HG02981 (cell line): ENCODE results near the gene PIK3R5.

Experiments used
- ATAC-seq: cut with Tn5 transposase; IDR thresholded peaks from one replicate; pipeline ENCODE4 v1.9.1; 2021; ENCODE audit warnings: mild to moderate bottlenecking, moderate library complexity; ENCODE audit not compliant: unreplicated experiment

The PIK3R5 gene

DNA sequence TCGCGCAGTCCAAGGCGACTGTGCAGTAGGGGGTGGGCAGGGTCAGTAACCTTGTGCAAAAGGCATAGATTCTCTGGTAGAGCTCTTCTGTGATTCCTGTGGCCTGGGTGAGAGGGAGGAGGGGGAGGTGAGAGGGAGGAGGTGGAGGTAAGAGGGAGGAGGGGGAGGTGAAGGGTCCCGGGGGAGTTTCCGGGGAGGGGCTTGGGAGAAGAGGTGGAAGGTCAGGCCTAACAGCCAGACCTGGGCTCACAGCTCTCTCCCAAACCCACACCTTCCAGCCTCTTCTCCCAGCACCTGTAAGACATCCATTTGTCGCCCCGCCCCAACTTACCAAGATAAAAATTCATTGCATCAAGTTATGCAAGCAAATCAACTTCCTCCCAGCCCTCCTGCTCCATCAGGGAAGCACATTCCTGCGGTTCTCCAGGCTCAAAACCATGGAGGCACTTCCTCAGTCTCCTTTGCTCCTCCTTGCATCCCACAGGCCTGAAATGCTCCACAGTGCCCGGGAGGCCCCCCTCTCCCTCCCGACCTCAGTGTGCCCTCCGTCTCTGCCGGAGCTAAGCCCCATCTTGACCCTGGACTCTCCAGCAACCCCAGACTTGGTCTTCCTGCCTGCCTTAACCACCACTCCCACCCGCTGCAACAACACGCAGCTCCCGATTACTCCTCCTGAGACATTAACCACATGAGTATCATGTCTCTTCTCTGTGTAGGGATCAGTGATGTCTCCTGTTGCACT, 128.5 kb downstream of the PIK3R5 start:
- no peak for ATAC-seq

- no peak for ATAC-seq
These were observed 129.7 kb downstream of the PIK3R5 start for GRCh38 chr17:8835631-8836364.

DNA sequence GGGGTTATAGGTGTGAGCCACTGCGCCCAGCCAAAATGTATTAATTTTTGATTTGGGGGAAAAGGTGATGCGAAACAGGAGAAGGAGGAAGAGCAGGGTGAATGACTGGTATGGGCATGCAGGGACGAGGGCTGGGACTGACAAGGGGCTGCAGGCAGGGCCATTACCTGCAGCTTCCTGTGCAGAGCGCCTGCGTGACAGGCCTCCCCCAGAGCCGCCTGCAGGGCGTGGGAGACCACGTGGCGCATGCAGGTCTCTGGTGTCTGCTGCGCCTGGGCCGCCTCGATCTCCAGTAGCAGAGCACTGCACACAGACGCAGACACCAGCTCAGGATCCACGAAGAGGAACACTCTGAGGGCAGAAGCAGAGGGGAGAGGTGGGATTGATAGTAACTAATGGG, 130.4 kb downstream of the PIK3R5 start:
- ATAC-seq = no peak

- ATAC-seq = no peak
These were observed 132.7 kb downstream of the PIK3R5 start for GRCh38 chr17:8832711-8833352.

DNA sequence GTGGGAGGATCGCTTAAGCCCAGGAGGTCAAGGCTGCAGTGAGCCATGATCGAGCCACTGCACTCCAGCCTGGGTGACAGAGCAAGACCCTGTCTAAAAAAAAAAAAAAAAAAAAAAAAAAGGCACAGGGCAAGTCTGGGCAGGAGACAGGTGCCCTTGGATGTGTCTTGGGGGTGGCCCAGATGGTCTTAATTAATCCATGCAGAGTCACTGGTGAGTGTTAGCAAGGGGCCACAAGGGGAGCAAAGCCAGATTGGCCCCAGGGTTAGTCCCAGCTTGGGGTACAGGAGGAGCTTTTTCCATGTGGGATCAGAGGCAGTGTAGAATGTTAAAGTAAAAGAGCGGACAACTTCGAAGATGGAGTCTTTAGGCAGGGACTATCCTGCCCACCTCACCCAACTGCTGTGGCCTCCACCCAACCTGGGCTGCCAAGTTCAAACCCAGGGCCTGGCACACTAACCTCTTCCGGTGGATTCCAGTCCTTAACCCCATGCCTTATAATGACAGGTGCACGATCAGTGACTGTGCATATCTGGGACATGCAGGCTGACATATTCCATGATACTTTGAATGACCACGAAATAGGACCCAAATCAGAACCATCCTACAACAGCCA, 134.2 kb downstream of the PIK3R5 start:
- no peak for ATAC-seq

DNA sequence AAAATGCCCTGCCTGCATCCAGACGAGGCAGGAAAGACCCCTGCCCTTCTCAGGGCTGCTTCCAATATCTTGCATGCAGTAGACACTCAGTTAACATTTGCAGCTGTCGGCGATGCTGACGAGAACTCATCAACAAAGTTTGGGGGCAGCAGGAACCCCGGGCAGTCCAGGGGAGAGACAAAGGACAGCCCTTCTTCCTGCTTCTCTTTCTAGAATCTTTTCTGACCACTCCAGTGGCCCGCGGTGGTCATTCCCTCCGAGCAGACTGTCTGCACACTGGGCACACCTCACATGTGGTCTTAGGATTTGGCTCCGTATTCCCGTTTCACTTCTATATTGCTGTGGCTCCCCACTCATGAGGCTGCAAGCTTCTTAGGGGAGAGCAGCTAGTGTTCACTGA, 135.4 kb downstream of the PIK3R5 start:
- no peak for ATAC-seq

DNA sequence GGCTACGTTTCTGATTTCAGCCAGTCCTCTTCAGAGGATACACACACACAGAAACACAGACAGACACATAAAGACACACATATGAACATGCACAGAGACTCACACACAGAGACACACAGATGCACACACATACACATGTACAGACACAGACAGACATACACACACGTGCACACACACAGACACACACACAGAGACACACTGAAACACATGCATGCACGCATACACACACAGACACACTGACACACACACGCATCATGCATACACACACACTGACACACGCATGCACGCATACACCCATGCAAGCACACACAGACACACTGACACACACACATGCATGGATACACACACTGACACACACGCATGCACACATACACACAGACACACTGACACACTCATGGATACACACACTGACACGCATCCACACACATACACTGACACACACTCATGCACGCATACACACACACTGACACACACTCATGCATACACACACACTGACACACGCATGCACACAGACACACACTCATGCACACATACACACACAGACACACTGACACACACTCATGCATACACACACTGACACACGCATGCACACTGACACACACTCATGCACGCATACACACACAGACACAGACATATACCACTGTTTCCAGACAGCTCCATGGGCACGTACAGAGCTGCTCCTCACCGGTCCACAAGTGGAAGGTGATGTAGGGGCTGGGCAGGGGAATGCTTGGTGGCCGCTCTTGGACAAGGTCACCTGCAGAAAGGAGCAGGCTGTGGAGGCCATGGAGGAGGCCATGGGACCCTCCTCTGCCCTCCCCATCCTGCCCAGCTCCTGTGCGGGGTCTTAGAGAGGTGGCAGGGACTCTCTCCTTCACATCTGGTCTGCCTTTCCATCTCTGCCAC, 136.2 kb downstream of the PIK3R5 start:
- ATAC-seq = no peak
